Stimulated activated CD4-positive, alpha-beta T cell treated with anti-CD3 and anti-CD28 coated beads, TNF-alpha, amount 100 ng/mL, for 4 hours (primary cell): ENCODE results near the gene IYD.
A peak's percentile ranks its signal among the peaks of the same experiment; 100 is the strongest.

Source experiments
- DNase-seq, 3 experiments: peaks; one replicate each; pipeline ENCODE4 v3.0.0-alpha.2; 2020; ENCODE audit warnings: low read depth in 3 of 3

IYD gene

DNA sequence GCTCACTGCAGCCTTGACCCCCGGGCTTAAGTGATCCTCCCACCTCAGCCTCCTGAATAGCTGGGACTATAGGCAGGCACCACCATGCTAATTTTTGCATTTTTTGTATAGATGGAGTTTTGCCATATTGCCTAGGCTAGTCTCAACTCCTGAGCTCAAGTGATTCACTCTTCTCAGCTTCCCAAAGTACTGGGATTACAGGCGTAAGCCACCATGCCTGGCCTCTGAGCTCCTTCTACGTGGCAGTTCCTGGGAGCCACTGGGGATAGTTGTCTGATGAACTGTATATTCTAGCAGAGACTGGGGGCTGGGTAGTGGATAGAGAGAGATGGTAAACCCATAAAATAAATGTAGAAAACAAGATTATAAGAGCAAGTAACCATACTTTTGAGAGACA is 26.1 kb downstream of the IYD start:
- no peak for DNase-seq

DNA sequence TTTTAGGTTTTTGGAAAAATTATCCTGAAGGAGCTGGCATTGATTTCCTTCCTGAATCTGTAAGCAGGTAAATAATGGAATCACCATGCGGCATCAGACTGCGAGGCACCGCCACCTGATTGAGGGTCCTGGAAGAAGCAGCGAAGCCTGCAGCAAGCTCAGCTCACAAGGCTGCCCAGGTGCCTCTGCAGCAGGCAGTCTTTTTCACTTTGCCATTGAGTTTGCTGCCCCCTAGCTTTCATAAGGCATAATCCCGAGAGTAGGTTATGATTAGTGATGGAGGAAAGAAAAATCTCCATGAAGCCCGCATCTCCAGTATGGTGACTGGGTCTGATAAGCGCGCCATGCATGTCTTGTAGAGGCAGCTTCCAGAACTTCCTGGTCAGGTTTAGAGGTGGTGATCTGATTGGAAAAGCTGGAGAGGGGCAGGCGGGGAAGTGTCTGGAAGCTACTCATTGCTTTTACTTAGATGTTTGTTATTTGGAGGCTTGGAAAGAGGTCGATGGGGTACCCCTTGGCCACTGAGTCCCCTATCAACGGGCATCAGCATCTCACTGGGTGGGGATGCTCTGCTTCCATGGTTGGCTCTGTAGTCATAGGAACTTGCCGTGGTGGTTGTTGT is 26.7 kb downstream of the IYD start:
- DNase-seq: no peak

DNA sequence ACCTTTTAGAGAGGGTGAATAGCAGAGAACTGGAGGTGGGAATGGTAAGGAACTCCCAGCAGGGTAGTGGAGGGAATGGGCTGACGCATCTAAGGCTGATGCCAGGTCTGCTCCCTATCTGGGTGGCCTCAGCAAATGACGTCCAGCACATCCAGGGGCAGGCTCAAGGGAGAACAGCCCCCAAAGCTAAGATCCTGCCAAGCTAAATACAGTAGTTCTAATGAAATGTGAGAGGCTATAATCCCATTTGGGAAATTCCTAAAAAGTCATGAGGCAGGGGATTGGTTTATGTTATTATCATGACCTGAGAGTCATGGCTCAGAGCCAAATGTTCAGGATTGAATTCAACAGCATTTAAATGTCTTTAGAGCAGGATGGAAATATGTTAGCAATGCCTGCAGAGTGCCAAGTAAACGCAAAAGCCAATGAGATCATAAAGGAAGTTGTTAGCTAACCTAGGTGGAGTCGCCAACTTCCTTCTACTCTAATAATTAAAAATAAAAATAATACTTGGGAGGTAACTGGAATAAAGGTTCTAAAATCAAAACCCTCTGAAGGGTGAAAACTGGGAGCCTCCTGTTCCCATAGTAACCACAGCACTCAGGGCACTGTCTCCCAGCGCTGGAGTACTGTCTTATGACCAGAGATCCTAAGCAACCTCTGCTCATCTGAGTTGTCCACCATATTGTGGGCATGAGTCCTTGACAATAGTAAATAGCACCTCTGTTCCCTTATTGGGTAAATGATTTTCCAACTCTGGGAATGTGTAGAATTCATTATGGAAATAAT is 34.8 kb downstream of the IYD start:
- no peak for DNase-seq

DNA sequence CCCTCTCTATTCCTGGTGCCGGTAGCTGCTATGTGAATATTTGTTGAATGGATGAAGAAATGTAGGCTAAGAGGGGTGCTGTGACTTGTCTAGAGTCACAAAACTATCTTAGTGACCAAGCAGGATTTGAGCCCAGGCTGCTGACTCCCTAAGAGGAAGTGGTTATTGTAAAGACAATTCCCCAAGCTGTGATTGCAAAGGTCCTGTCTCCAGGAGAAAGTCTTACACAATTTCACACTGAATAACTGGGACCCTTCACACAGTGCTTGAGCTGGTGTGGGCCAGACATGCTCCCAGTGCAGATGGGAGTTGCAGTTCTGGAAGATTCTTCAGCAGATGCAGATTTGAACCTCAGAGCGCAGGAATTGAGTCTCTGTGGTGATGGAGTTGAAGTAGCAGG is 38.1 kb downstream of the IYD start:
- DNase-seq: no peak

DNA sequence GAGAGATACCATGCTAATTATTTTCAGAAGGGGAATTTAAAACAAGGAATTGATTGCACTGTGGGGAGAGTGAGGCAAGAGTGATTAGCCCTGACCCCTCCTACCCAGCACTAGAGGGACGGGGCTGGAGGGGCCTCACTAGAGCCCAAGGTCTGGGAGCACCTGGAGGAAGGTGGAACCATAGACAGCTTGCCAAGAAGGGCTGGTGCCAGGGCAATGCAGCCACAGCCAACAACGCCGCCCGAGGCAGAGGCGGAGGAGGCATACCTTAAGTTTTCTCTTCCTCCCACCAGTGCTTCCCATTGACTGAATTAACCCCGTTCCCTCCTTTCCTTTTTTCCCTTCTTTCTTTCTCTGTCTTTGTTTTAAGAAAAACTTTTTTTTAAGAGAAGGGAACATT is 40.0 kb downstream of the IYD start:
- no peak for DNase-seq

DNA sequence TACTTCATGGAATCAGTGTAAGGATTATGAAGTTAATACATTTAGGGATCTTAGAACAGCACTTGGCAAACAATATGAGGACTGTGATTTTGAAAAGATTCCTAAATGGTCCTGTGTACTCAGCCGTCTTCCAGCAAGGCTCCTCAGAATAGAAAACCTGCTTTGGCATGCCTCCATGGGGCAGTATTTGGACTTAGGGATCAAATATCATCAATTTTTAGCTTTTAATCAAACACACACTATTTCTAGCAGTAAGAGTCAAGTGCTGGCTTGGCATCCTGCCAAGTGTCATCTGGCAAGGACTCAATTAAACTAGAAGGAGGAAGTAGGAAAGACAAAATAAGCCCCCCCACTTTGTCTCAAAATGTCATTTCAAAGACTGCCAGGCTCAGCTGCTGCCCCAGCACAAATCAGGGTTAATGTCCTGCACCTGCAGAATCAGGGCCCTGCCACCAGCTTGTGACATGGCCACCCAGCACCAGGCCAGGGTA is 40.8 kb downstream of the IYD start:
- no peak for DNase-seq

DNA sequence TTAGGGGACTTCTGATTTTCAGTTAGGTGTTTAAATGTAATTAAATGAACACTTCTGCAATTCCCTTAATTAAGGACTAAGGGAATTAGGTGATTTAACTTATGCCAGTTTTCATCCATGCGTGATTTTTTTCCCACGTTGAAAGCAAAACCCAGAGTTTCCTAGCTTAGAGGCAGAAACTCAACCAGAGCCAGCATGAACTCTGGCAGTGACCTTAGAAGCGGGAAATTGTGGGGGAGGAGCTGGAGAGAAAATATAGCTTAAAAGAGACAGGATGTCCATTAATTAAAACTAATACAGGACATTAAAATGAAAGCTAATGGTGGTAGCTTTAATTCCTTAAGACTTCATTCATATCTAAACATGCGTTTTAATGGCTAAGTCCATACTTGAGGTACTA is 41.6 kb downstream of the IYD start:
- no peak for DNase-seq

DNA sequence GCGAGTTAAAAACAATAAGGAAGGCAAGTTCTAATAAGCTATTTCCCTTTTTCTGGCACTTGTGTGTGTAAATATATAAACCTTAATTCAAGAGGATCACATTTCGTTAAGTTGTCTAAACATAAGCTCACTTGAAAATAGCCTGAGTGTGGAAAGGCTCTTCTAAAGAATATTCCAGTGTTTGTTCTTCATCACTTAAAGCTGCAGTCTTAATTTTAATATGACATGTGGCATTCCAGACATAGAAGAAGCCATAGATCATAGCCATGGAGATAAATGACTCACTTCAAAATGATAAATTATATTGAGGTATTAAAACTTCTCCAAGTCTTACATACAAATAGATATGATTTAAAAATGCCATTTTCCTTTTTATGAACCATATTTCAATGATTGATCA is 42.1 kb downstream of the IYD start:
- no peak for DNase-seq

DNA sequence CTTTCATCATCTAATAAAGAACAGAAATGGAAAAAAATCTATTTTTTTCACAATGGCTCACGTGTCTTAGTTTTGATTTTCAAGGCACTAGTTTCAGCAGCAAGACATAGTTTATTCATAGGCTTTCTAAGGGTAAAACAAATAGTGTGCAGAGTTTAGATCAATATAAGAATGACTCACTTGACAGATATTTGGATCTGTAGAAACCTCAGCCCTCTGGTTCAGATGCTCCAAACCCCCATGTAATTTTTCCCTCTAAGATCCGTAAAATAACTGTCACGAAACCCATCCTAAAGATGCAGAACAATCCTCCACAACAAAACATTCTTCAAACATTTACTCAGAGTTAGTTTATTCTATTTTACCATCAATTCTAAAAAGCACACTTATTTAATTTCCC is 43.4 kb downstream of the IYD start:
- DNase-seq: no peak

DNA sequence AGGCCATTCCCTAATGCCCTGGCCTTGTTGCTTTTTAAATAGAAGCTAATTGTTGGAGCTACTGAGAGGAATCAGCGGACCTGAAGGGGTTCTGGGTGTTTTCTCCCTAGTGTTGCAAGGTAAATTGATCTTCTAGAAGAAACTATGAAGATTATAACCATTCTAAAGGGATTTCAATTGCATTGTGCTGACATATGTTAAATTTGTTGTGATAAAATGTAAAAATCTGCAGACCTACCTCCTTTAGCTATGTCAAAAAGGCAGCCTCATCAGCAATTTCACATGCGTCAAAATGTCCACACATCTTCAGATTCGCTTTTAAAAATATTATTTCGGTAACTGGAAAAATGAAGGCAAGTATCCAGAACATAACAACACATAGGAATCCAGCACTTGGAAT is 44.4 kb downstream of the IYD start:
- DNase-seq: no peak

DNA sequence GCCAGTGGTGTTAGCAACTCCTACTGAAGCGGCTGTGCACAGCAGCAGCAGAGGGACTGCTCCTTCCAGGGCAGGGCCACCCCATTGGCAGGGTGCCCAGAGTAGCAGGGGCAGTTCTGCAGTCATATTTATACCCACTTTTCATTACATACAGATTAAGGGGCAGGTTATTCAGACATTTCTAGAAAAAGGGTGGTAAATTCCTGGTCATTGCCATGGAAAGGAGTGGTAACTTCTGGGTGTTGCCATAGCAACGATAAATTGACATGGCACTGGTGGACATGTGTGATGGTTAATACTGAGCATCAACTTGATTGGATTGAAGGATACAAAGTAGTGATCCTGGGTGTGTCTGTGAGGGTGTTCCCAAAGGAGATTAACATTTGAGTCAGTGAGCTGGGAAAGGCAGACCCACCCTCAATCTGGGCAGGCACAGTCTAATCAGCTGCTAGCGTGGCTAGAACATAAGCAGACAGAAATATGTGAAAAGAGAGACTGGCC is 45.0 kb downstream of the IYD start:
- no peak for DNase-seq

DNA sequence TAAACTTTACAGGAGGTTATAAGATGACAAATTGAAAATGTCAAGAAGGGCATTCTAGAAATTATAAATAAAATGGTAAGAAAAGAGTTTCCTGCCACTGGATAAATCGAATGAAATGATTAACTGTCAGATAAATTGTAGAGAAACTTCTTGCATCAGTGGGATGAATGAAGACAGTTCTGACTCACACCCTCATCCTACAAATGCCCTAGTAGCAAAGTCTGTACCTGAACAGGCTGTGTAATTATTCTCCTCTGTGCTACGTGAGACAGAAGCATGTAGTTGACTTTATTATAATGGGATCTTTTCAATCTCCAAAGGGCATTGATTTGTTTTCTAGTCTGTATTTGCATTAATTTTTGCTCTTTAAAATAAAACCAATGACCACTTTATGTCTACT is 47.3 kb downstream of the IYD start:
- no peak for DNase-seq

DNA sequence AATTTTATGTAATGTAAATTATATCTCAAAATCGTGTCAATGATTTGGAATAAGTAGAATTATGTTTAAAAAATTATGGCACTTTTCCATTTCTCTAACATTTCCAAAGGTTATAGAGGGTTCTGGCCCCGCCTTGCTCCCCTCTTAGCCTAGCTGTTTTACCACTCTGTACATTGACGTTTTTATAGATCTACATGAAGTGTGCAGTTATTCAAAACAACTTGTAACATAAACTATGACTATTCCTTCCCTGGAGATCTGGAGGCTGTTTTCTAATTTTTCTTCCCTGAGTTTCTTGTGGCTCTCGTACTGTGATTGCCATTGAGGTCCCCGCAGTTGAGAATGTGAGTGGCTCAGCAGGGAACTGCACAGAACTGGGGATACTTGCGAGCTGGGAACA is 48.4 kb downstream of the IYD start:
- DNase-seq: no peak

DNA sequence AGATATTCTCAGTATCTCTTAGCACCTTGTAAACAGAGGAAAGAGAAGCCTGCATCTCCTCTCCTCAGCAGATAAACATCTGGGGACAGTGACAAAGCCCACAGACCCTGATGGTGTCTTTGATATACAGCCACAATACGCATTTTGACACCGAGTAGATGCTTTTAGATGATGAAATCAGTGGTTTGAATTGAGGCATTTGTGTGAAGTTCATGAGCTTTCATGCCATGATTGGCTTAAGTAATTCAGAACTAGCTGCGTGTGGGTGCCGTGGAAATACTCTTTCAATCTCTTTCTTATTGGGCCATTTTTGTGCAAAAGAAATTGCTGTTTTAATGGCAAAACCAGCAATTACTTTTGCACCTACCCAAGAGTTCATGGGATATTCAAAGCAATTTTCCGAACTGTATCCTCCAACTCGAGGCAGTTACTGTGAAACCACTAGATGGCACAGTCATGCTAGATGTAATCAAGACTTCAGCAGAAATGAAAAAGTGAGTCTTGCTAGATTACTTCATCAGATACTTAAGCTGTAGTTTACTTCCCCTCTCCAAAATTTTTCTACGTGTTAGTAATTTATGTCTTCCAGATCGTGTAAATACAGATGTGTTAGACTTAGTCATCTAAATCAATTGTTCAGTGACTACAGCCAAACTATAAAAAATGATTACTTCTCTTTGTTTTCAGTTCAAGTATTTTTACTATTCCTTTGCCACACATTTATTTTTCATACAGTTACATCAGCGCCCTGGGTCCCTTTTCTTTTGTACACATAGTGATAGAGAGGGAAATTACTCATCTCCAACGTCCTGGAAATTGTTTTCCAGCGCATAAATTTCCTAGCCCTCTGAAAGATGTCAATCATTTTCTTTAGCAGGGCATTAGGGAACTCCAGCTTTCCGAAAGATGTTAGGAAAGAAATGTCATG is 49.4 kb downstream of the IYD start:
- no peak for DNase-seq

DNA sequence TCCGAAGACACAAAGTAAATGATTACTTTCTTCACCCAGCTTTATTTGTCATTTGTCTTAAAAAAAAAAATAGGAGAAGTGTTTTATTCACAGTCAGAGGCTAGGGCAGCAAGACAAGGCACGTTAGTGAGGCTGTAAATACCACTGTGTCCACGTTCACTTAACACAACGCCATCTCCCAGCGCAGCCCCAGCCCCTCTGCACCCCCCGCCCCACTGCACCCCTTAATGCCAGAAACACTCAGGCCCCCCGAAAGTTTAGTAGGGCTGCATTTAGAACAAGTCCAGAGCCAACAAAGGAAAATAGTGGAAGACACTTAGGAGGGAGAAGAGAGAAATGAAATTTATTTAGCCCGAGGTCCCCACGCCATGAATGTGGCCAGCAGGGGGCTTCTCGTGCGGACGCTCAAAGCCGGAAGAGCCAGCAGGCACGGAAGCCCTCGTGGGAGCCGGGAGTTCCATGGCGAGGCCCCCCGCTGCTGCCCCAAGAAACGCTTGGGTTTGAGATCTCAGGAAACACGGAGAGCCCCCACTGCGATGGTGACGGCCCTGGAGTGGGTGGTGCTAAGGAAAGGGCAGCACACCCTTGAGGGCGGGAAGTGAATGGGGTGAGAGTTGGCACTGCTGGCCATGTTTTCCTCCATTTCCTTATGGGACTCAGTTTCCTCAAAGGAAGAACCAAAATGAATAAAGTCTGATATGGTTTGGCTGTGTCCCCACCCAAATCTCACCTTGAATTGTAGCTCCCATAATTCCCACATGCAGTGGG is 50.2 kb downstream of the IYD start:
- DNase-seq: peak; percentile 18 to 19 (median 18)

DNA sequence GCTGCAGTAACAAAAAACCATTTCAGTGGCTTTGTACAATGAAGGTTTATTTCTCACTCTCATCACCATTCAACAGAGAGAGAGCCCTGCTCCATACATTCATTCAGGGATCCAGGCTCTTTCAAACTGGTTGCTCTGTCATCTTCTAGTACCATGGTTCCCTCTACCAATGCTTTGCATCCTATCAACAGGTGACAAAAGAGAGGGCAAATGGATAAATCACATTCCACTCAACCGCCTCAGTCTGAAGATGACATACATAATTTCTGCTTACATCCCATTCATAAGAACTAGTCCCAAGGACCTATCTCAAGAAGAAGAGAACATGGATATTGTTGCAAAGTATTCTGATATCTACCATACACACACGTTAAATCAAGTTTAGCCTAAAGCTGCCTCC is 51.6 kb downstream of the IYD start:
- no peak for DNase-seq

DNA sequence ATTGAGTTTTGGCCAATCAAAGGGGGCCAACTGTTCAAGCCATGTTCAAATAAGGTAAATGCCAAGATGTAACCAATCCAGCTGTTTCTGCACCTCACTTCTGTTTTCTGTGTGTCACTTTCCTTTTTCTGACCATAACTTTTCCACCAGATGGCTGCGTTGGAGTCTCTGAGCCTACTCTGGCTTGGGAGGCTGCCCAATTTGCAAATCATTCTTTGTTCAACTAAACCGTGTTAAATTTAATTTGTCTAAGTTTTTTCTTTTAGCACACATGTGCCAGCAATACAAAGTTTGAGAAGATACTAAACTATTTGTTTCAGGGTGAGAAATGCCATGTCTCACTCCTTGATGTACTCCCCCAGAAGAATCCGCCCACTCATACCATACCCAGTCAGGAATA is 52.1 kb downstream of the IYD start:
- DNase-seq: no peak

DNA sequence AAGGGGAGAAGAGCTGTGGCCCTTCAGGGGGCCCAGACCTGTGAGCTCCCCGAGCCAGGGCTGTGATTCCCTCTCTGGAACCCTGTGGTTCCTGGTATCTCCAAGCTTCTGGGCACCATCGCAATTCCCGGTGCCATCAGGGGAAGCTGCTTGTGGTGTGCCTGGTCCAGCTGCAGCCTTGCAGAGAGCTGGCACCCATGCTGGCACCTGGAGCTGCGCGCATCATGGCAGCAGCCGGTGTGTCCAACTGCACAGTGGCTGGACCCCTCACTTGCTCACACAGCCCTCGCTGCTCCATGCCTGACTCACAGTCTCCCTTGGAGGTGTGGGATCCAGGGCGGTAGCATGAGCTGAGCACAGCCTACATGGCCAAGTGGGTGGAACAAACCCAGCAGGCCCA is 56.7 kb downstream of the IYD start:
- DNase-seq: no peak

DNA sequence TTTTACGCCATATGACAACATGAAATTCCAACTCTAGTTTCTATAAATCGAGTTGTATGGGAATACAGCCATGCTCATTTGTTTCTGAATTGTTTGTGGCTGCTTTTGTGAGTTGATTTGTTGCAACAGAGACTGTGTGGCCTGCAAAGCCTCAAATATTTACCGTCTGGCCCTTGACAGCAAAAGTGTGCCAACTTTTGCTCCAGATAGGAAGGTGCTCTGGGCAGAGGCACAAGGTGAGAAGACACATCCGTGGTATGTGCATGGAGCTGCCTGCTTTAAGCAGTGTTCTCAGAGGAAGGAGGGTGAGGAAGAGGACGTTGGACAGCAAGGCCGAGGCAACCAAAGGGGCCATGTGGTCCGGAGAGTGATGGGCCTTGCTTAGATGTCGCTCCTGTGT is 57.4 kb downstream of the IYD start:
- DNase-seq: no peak

DNA sequence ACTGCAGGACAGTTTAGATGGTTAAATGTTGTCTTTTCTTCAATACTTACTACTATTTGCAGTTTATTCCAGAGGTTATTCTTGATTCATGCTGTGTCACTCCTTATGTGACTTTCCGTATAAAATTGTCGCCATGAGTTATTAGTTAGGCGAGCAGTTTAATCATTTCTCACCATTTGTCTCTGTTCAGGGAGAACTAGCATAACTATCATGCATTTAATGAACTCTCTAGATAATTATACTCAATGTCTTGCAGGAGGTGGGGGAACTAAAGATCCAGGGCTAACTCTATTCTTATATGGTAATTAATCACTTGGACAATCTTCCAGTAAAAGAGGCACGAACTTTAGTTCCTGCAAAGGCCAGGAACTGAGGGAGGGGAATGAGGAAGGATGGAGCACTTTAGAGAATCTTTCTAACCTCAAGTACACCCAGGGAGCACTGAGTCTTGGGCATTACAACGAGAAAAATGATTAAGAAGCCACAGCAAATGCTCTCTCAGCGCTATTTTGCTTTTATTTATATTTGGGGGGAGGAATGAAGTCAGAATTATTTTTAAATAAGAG is 58.3 kb downstream of the IYD start:
- no peak for DNase-seq

DNA sequence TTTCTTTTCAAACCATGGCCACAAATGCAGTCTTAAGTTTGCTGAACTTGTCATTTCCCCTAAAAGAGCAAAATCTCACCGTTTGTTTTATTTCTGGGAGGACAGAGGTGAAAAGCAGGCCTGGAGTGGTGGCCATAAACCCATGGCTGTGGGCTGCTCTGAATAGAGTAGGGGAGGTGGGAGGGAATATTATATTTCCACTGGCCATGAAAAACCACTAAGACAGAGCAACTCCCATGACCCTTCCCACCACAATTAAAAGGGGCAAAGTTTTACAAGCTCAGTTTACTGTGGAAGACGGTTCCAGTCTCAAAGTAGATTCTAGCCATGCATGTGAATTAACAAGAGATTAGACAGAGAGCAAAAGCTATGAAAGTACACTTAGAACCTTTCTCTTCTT is 59.0 kb downstream of the IYD start:
- no peak for DNase-seq
